ENCODE results near the gene WRNIP1. TPM values are rescaled to one million over a fixed set of nuclear protein-coding genes. Genes with fewer than 3 reads are reported as not detected.

Gene WRNIP1
- total and polyA plus RNA-seq, 10 of the 15 experiments (the other 5 are each of a cell fraction or from before 2014, with no cell fraction given) = 9.3 to 30.5 (median 24.3) TPM

GRCh38 chr6:2715737-2716136, 49.5 kb upstream of the WRNIP1 start:
- FAIRE-seq (no peak), DNase-seq (ENCODE audit: low read depth, low spot score) (no peak), ATAC-seq (no peak)
- in situ Hi-C loops (cut with MboI) = no loop called here
- H3K4me2 ChIP-seq (ENCODE audit: control insufficient read depth, insufficient read depth) = no peak overlapping the region
- ChIA-PET POLR2A (no interaction called here), SMC1A (ENCODE audit: uncharacterized antibody, unreplicated experiment) (no interaction called here), CTCF (interaction anchor here (1.0 kb wide), 1 partner anchor 35 kb away, joined by 3 read pairs; the partner anchor contains the start of gene MYLK4), RAD21 (ENCODE audit: unreplicated experiment) (no interaction called here)
- no peaks in the 10 kb centered on the region for H3K4me1 ChIP-seq (ENCODE audit: control insufficient read depth, insufficient read depth, low read length)
- H3K27me3 ChIP-seq (replicated peaks in 1 of 2; ENCODE audit: control insufficient read depth in 2 of 2, insufficient read depth in 2 of 2, low read length in 1 of 2) = no peaks in the 10 kb centered on the region
- intact Hi-C loops (cut with micrococcal nuclease; ENCODE audit: unreplicated experiment) = no loop called here
- no peaks in the 10 kb centered on the region for H3K36me3 ChIP-seq (ENCODE audit: control insufficient read depth in 2 of 2, insufficient read depth in 2 of 2, low read length in 1 of 2)
- 25% methylated on average over 5 of the region's 5 CpGs for WGBS (ENCODE audit: insufficient coverage, insufficient replicate concordance, low lambda C conversion rate, missing lambda C conversion rate)
- no peak overlapping the region for H3K27ac ChIP-seq (ENCODE audit: control insufficient read depth, insufficient read depth)
- H3K79me2 ChIP-seq (ENCODE audit: control insufficient read depth, insufficient read depth, low read length) = no peaks in the 10 kb centered on the region
- BruUV-seq (replicated peaks) = no TSS peak
- TF ChIP-seq REST (IDR thresholded peaks at IDR 0.05; ENCODE audit: low read depth, low read length) (no peak), USF2 (IDR thresholded peaks at IDR 0.05; ENCODE audit: borderline replicate concordance, low read depth, low read length) (no peak), ETV6 (conservative IDR thresholded peaks at IDR 0.05 in 1 of 2, IDR thresholded peaks at IDR 0.05 in 1 of 2; ENCODE audit: borderline replicate concordance in 1 of 2, low read depth in 1 of 2) (no peak), SUZ12 (IDR thresholded peaks at IDR 0.05; ENCODE audit: unreplicated experiment) (no peak), BHLHE40 (IDR thresholded peaks at IDR 0.05; ENCODE audit: borderline replicate concordance in 1 of 2, low read depth in 2 of 2, low read length in 1 of 2) (no peak), RELB (IDR thresholded peaks at IDR 0.05; ENCODE audit: low read depth) (no peak), JUNB (IDR thresholded peaks at IDR 0.05) (no peak), TCF7 (IDR thresholded peaks at IDR 0.05; ENCODE audit: borderline replicate concordance) (no peak)
- H3K9ac ChIP-seq (ENCODE audit: control insufficient read depth, insufficient read depth, low read length) = no peak overlapping the region
- H3K4me3 ChIP-seq = no peak overlapping the region
- no peak overlapping the region for H2AFZ ChIP-seq (ENCODE audit: control insufficient read depth, low read depth, low read length)
- H4K20me1 ChIP-seq (ENCODE audit: control insufficient read depth, insufficient read depth) = no peaks in the 10 kb centered on the region
- H3K9me3 ChIP-seq (replicated peaks; ENCODE audit: control insufficient read depth, insufficient read depth, low read length) = no peaks in the 10 kb centered on the region; the same call in 1 of the 3 replicates

Data from GM12878 (cell line).